Psoas muscle (tissue), 8 donors: ENCODE results near the gene GREM2. TPM values are rescaled to one million over a fixed set of nuclear protein-coding genes. Genes with fewer than 3 reads are reported as not detected.

ENCODE experiments used
- ATAC-seq, 4 donors: fragments of 200-7000 bp; cut with Tn5 transposase; one replicate each; pipeline ENCODE4 v1.9.1; 2020; ENCODE audit warnings: moderate library complexity in 3 of 4, mild to moderate bottlenecking in 2 of 4
- DNase-seq, 2 donors: peaks; one replicate each; pipeline ENCODE4 v3.0.0-alpha.2; 2020
- H3K27ac ChIP-seq: fragments of 200-600 bp; one replicate; pipeline ENCODE4 v1.8.0; 2022
- H3K27me3 ChIP-seq, 3 donors: fragments of 200-600 bp in 1 of 3; one replicate each; pipeline versions ENCODE4 v1.6.1 to v1.8.0; 2013 to 2022; ENCODE audit warnings: low read length in 2 of 3, mild to moderate bottlenecking in 2 of 3, moderate library complexity in 1 of 3; ENCODE audit not compliant: insufficient read depth in 3 of 3
- H3K36me3 ChIP-seq, 2 donors: fragments of 200-600 bp in 1 of 2; one replicate each; pipeline versions ENCODE4 v1.6.1 to v1.8.0; 2013 to 2022; ENCODE audit warnings: low read depth in 1 of 2, mild to moderate bottlenecking in 1 of 2, moderate library complexity in 1 of 2; ENCODE audit not compliant: insufficient read depth in 1 of 2
- H3K4me1 ChIP-seq: fragments of 200-600 bp; one replicate; pipeline ENCODE4 v1.8.0; 2022
- H3K4me3 ChIP-seq: fragments of 200-600 bp; one replicate; pipeline ENCODE4 v1.8.0; 2022; ENCODE audit warnings: mild to moderate bottlenecking
- H3K9me3 ChIP-seq: fragments of 200-600 bp; one replicate; pipeline ENCODE4 v1.8.0; 2022
- WGBS, 3 donors: extraction: QIAGEN DNeasy Blood & Tissue Kit; methylation state at CpG; one replicate each; pipeline versions ENCODE4 v1.1.6 to v1.1.7; 2013; 5-methylcytosine and 5-hydroxymethylcytosine counted together
- intact Hi-C, 2 donors: fragments of 100-400 bp; cut with DNase I; formaldehyde crosslinking; loops; one replicate each; pipeline versions ENCODE4 v1.11.0 to v1.14.2; 2022
- polyA plus RNA-seq, 3 donors: library from polyadenylated mRNA; stranded (reverse); fragments of 200-250 nt; gene quantifications; one replicate each; pipeline ENCODE4 v1.2.3, GENCODE V29; 2013
- total RNA-seq, 4 donors: library from RNA; stranded (reverse); fragmentation: NEBNext Ultra II Directional in 2 of 4; extraction: Animal tissue kit (Norgen Biotek cat#: 25700) in 2 of 4; gene quantifications; one replicate each; pipeline versions ENCODE4 v1.2.1 to v1.2.4, GENCODE V29; 2021 to 2023
- TF ChIP-seq, protein P1 (sequence below): fragments of 200-600 bp; IDR thresholded peaks from one replicate; pipeline ENCODE4 v1.8.0; 2022; ENCODE audit warnings: antibody characterized with exemption
- donor health status: healthy with polysubstance abuse.
- donor health status: DM: no; HTN: no; CAD: no; lungs with moderate emphysema.
- donor health status: Bipolar disorder and iron deficiency.
- donor health status: healthy.
- donor health status: DM: yes; HTN: yes; CAD: no.
- donor health status: DM: no; HTN: no; CAD: no.
- donor health status: DM: no; HTN: no; CAD: no.
- donor health status: DM: yes; HTN: yes; CAD: no.

Gene GREM2
- total and polyA plus RNA-seq, 7 donors: 0.56 to 9.5 (median 1.4) TPM

DNA sequence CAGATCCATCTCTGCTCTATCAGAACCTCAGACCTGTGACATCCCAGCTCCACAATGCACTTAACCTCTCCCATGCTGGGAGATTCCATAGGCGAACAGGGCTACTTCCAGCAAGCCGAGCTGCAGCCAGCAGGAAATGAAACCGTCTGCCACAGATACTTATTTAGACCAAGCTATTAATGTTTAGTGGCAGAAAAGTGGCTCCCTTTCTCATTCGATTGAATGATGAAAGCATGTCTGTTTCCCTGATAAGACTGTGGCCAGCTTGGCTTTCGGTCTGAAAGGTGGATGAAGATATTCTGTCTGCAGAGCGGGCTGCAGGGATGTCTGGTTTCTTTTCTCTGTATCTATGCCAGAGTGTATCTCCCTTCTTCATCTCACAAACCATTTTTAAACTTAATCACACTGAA is 146.4 kb downstream of the GREM2 start:
- no peaks in the 10 kb centered on the region for H3K9me3 ChIP-seq
- WGBS, 3 donors: 40 to 46% (median 42%) methylated on average over 6 of the region's 6 CpGs
- DNase-seq (no peak), ATAC-seq (no peak)
- H3K4me3 ChIP-seq: no peak overlapping the region
- no peaks in the 10 kb centered on the region for H3K36me3 ChIP-seq
- no peaks in the 10 kb centered on the region for H3K4me1 ChIP-seq
- TF ChIP-seq, protein P1, sequence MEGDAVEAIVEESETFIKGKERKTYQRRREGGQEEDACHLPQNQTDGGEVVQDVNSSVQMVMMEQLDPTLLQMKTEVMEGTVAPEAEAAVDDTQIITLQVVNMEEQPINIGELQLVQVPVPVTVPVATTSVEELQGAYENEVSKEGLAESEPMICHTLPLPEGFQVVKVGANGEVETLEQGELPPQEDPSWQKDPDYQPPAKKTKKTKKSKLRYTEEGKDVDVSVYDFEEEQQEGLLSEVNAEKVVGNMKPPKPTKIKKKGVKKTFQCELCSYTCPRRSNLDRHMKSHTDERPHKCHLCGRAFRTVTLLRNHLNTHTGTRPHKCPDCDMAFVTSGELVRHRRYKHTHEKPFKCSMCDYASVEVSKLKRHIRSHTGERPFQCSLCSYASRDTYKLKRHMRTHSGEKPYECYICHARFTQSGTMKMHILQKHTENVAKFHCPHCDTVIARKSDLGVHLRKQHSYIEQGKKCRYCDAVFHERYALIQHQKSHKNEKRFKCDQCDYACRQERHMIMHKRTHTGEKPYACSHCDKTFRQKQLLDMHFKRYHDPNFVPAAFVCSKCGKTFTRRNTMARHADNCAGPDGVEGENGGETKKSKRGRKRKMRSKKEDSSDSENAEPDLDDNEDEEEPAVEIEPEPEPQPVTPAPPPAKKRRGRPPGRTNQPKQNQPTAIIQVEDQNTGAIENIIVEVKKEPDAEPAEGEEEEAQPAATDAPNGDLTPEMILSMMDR: no peak
- no peak overlapping the region for H3K27ac ChIP-seq
- no peaks in the 10 kb centered on the region for H3K27me3 ChIP-seq
- intact Hi-C loops: no loop called here

DNA sequence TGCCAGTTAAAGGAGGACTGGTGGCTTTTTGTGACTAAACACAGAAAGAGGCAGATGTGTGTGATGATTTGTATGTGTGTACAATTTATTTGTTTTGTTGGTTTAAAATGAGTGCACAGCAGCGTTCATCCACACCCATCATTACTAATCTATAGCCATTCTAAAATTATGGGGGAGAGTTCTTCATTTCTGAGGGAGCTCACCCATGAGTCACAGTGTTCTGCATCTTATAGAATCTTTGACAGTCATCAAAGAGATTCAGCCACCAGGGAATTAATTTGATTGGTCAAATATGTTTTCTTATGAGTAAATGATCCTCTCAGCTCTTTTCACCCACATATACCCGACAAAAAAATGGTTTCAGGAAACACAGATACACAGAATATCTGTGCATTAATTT is 147.9 kb downstream of the GREM2 start:
- Histone ChIP-seq H3K4me3 (no peak overlapping the region), H3K36me3 (no peaks in the 10 kb centered on the region), H3K27me3 (no peaks in the 10 kb centered on the region), H3K9me3 (no peaks in the 10 kb centered on the region), H3K4me1 (no peaks in the 10 kb centered on the region), H3K27ac (no peak overlapping the region)
- 75 to 81% (median 77%) methylated on average over 2 of the region's 2 CpGs for WGBS, 3 donors
- ATAC-seq (no peak), DNase-seq (no peak)
- TF ChIP-seq, protein P1: no peak
- intact Hi-C loops: no loop called here

DNA sequence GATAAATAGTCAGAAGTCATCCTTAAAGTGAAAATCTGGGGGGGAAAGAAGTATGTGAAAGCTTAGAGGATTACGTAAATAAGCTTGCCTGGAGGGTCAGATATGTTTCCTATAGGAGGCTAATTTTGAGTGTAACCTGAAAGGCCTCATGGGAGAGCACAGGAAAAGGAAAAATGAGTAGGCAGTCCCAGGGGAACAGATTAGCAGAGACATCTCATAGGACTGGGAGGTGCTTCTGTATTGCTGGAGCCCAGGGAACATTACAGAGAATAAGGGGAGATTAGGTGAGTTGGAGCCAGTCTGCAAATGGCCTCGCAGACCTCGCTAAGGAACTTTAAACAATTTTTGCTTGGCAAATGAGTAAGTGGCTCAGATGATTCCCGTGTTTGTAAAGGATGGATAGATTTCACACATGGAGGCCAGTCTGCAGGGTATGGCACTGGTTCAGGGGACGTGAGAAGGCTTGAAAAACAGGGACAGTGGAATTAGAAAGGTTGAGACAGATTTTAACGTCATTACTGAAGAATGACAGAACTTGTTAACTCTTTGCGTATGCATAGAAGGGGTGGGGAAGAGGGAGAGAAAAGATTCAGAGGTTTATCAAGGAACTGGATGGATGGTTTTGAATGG is 149.1 kb downstream of the GREM2 start:
- no peaks in the 10 kb centered on the region for H3K27me3 ChIP-seq
- ATAC-seq (no peak), DNase-seq (no peak)
- intact Hi-C loops: no loop called here
- H3K4me1 ChIP-seq: no peaks in the 10 kb centered on the region
- H3K36me3 ChIP-seq: no peaks in the 10 kb centered on the region
- TF ChIP-seq, protein P1: no peak
- H3K27ac ChIP-seq: no peak overlapping the region
- H3K9me3 ChIP-seq: no peaks in the 10 kb centered on the region
- no peak overlapping the region for H3K4me3 ChIP-seq
- WGBS, 3 donors: 39 to 51% (median 41%) methylated on average over 7 of the region's 7 CpGs

DNA sequence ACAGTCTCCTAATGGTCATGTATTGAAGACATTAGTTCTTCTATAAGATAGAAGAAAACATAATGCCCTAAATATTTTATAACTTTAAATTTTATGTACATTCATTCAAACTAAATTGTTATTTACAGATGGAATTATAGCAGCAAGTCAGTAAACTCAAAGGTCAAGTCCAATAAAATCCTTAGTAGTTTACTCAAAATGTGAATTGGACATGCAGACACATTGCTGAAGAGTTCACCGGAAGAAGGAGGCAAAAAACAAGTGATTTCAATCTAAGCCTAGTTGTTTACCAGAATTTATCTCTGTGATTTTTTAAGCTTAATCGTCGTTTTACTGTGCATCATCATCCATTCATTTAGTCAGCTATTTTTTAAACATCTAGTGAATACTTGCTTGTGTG is 149.7 kb downstream of the GREM2 start:
- H3K4me1 ChIP-seq: no peaks in the 10 kb centered on the region
- no peak overlapping the region for H3K27ac ChIP-seq
- ATAC-seq: no peak
- intact Hi-C loops: no loop called here
- no peaks in the 10 kb centered on the region for H3K9me3 ChIP-seq
- TF ChIP-seq, protein P1: no peak
- 84 to 86% (median 85%) methylated on average over 3 of the region's 3 CpGs for whole genome bisulfite sequencing, 3 donors
- H3K36me3 ChIP-seq: no peaks in the 10 kb centered on the region
- no peaks in the 10 kb centered on the region for H3K27me3 ChIP-seq
- H3K4me3 ChIP-seq: no peak overlapping the region
- no peak for DNase-seq

DNA sequence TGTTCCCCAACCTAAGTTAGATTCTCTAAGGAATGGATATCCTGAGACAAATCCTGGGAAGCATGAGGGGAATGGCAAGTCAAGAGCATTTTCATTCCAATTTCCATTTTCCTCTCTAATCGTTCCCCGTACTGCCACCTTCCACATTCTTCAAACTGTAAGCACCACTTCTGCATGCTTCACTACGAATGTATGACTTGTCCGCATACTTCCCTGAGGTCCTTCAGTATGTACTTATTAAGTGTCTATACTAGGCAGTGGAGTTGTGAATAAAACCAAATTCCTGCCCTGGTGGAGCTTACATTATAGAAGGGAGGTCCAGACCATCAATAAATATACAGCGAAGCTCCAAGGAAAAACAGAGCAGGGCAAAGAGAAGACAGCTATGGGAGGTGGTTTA is 154.8 kb downstream of the GREM2 start:
- Histone ChIP-seq H3K27ac (no peak overlapping the region), H3K9me3 (no peaks in the 10 kb centered on the region), H3K4me3 (no peak overlapping the region), H3K4me1 (no peaks in the 10 kb centered on the region), H3K27me3 (no peaks in the 10 kb centered on the region), H3K36me3 (no peaks in the 10 kb centered on the region)
- 91 to 93% (median 92%) methylated on average over 5 of the region's 5 CpGs for WGBS, 3 donors
- DNase-seq (no peak), ATAC-seq (no peak)
- intact Hi-C loops: no loop called here
- TF ChIP-seq, protein P1: no peak
